ENCODE measurements around the gene MCM10. TPM values are rescaled to one million over a fixed set of nuclear protein-coding genes. Genes with fewer than 3 reads are reported as not detected.

The MCM10 gene
- total RNA-seq, 1 donor from 2014 or later: 44.5 TPM

- no peak overlapping the region for H3K4me2 ChIP-seq
- H3K9me3 ChIP-seq (ENCODE audit: low read depth): no peaks in the 10 kb centered on the region
- peaks cover 5% of the 10 kb centered on the region for H3K4me1 Mint-ChIP-seq
- H3K27me3 Mint-ChIP-seq (ENCODE audit: insufficient read depth, low read depth): peaks cover 2% of the 10 kb centered on the region
- TF ChIP-seq EZH2 (IDR thresholded peaks at IDR 0.05) (no peak), EZH2phosphoT487 (IDR thresholded peaks at IDR 0.05) (no peak), CTCF (IDR thresholded peaks at IDR 0.05) (no peak)
- H2AFZ ChIP-seq (replicated peaks): no peak overlapping the region
- peaks cover 7% of the 10 kb centered on the region for H3F3A ChIP-seq (ENCODE audit: low read depth)
- H3K9me3 Mint-ChIP-seq: no peaks in the 10 kb centered on the region
- H3K9ac ChIP-seq: no peak overlapping the region
- H4K20me1 ChIP-seq (ENCODE audit: low read depth): peaks cover 27% of the 10 kb centered on the region
- H3K27ac ChIP-seq: no peak overlapping the region
- H3K79me2 ChIP-seq (ENCODE audit: low read depth): peaks cover 71% of the 10 kb centered on the region
- H3K4me3 Mint-ChIP-seq: no peak overlapping the region
- H3K4me3 ChIP-seq: no peak overlapping the region
- H3K36me3 Mint-ChIP-seq: peaks cover 33% of the 10 kb centered on the region
- no peaks in the 10 kb centered on the region for H3K27me3 ChIP-seq
- no peak for DNase-seq (ENCODE audit: low spot score)
- no peak overlapping the region for H3K27ac Mint-ChIP-seq
- peaks cover 7% of the 10 kb centered on the region for H3K4me1 ChIP-seq
- H3K36me3 ChIP-seq: peaks cover 3% of the 10 kb centered on the region
These were observed 7.4 kb downstream of the MCM10 start for GRCh38 chr10:13168781-13169180.

GRCh38 chr10:13173616-13174015, 12.3 kb downstream of the MCM10 start:
- Histone ChIP-seq H3K9me3 (ENCODE audit: low read depth) (no peaks in the 10 kb centered on the region), H4K20me1 (ENCODE audit: low read depth) (peaks cover 11% of the 10 kb centered on the region), H3K36me3 (peaks cover 11% of the 10 kb centered on the region), H3F3A (ENCODE audit: low read depth) (no peaks in the 10 kb centered on the region), H3K79me2 (ENCODE audit: low read depth) (peaks cover 26% of the 10 kb centered on the region), H3K27me3 (no peaks in the 10 kb centered on the region), H3K9ac (no peak overlapping the region), H3K4me1 (no peaks in the 10 kb centered on the region), H3K27ac (no peak overlapping the region), H3K4me2 (no peak overlapping the region), H2AFZ (replicated peaks) (no peak overlapping the region), H3K4me3 (no peak overlapping the region)
- TF ChIP-seq EZH2 (IDR thresholded peaks at IDR 0.05) (no peak), EZH2phosphoT487 (IDR thresholded peaks at IDR 0.05) (no peak), CTCF (IDR thresholded peaks at IDR 0.05) (no peak)
- DNase-seq (ENCODE audit: low spot score): no peak
- Mint-ChIP-seq H3K9me3 (no peaks in the 10 kb centered on the region), H3K36me3 (peaks cover 33% of the 10 kb centered on the region), H3K27me3 (ENCODE audit: insufficient read depth, low read depth) (no peaks in the 10 kb centered on the region), H3K4me3 (no peak overlapping the region), H3K4me1 (no peaks in the 10 kb centered on the region), H3K27ac (no peak overlapping the region)

- Histone ChIP-seq H3F3A (ENCODE audit: low read depth) (no peaks in the 10 kb centered on the region), H3K4me1 (no peaks in the 10 kb centered on the region), H3K9me3 (ENCODE audit: low read depth) (no peaks in the 10 kb centered on the region), H3K27ac (no peak overlapping the region), H3K79me2 (ENCODE audit: low read depth) (no peaks in the 10 kb centered on the region), H4K20me1 (ENCODE audit: low read depth) (no peaks in the 10 kb centered on the region), H3K4me3 (no peak overlapping the region), H3K36me3 (peaks cover 34% of the 10 kb centered on the region), H3K9ac (no peak overlapping the region), H2AFZ (replicated peaks) (no peak overlapping the region), H3K27me3 (no peaks in the 10 kb centered on the region), H3K4me2 (no peak overlapping the region)
- H3K9me3 Mint-ChIP-seq: no peaks in the 10 kb centered on the region
- TF ChIP-seq CTCF (IDR thresholded peaks at IDR 0.05) (no peak), EZH2 (IDR thresholded peaks at IDR 0.05) (no peak), EZH2phosphoT487 (IDR thresholded peaks at IDR 0.05) (no peak)
- no peak overlapping the region for H3K27ac Mint-ChIP-seq
- H3K4me1 Mint-ChIP-seq: no peaks in the 10 kb centered on the region
- peaks cover 41% of the 10 kb centered on the region for H3K36me3 Mint-ChIP-seq
- DNase-seq (ENCODE audit: low spot score): no peak
- H3K27me3 Mint-ChIP-seq (ENCODE audit: insufficient read depth, low read depth): no peaks in the 10 kb centered on the region
- H3K4me3 Mint-ChIP-seq: no peak overlapping the region
These were observed 19.4 kb downstream of the MCM10 start for GRCh38 chr10:13180788-13181187.

Data from neural progenitor cell (in vitro differentiated cells).